CD4-positive, alpha-beta T cell treated with Interleukin-10 for 1 hour (primary cell): ENCODE data around the gene HTT.
A peak's percentile ranks its signal among the peaks of the same experiment; 100 is the strongest.

Source experiments
- DNase-seq: peaks from one replicate; pipeline ENCODE4 v3.0.0-alpha.2; 2020

Gene HTT

DNA sequence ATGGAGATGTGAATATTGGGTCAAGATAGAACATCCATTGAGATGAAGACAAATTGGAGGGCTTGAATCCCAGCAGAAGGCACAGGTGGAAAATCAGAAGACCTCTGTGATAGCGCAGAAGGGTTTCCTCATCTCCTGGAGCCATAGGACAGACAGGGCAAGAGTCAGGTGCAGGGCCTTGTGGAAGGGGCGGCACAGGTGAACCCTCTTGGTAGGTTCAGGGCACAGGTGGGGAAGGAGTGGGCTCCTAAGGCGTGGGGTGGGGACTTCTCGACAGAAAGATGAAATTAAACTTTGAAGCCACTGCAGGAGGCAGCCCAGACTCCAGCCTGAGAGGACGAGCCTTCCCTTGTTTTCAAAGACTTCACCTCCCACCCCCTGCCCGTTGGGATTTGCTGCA is 209.0 kb downstream of the HTT start:
- DNase-seq: no peak

DNA sequence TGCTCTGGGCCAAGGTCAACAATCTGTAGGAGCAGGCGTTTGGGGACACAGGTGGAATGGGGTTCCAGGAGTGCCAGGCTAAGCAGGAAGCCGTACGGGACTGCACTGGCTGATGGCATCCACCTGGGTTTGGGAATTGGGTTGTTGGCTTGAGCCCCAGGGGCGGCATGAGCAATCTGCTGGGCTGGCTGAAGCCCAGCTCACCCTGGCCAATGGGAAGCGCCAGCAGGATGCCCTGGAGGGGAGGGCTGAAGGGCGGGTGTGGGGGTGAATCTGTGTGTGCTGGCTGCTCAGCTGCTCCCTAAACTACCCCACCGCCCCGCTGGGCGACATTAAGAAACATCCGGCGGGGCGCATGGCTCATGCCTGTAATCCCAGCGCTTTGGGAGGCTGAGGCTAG is 209.4 kb downstream of the HTT start:
- no peak for DNase-seq

DNA sequence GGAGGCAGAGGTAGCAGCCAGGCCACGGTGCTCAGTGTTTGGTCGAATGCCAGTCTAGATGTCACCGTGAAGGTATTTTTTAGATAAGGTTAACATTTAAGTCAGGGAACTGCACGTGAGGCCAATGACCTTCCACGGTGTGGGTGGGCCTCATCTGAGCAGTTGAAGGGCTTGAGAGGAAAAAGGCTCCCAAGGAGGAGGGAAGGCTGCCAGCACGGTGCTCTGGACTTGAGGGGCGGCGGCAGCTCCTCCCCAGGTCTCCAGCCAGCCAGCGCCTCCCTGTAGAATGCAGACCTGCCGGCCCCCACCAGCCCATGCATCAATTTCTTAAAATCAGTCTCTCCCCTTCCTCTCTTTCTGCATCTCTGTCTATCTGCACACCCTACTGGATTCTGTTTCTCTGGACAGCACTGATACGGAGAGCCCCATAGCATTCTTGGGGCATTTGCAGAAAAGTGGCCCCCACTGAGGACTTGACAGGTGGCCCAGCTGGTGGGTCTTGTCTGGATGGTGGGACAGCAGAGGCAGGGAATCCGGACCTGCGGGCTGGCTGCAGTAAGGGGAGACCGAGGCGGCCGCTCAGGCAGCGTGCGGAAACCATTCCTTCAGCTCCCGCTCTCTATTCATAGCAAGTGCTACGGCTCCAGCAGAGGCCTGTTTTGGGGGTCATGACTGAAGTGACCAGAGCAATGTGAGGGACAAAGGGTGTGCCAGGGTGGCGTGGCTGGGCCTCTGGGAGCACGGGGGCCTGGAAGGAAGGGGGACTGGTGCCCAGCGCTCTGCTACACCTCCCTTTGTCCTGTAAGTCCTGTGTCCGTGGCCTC is 210.5 kb downstream of the HTT start:
- no peak for DNase-seq

DNA sequence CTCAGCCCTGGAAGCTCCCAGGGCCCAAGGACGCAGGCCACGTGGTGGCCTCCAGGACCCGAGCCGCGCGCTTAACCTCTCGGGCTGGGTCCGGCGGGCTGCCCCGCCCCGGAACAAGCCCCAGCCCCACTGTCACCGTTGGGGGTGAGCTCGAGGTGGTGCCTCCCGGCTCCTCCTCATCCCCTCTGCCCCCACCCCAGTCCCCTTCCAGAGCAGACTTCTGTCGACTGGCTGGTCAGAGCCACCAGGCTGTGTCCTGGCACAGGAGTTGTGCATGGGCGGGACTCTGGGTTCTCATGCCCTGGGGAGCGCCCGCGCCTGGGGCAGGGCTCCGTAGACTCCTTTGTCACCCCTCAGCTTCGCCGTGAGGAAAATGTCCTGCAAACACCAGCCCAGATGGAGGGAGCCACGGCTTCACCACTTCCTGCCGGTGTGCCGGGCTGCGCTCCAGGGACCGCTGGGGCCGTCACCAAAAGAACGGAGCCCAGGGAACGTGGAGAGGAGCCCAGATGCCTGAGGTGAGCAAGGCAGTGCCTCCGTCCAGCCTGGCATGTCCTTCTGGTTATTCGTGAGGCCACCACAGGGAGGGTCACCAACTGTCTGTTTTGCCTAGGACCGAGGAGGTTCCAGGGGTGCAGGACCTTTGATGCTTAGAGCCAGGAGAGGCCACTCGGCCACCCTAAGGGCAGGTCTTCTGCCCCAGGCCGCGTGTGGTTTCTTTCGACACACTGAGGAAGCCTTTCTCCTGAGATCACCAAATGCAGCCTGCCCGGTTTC is 211.3 kb downstream of the HTT start:
- no peak for DNase-seq

DNA sequence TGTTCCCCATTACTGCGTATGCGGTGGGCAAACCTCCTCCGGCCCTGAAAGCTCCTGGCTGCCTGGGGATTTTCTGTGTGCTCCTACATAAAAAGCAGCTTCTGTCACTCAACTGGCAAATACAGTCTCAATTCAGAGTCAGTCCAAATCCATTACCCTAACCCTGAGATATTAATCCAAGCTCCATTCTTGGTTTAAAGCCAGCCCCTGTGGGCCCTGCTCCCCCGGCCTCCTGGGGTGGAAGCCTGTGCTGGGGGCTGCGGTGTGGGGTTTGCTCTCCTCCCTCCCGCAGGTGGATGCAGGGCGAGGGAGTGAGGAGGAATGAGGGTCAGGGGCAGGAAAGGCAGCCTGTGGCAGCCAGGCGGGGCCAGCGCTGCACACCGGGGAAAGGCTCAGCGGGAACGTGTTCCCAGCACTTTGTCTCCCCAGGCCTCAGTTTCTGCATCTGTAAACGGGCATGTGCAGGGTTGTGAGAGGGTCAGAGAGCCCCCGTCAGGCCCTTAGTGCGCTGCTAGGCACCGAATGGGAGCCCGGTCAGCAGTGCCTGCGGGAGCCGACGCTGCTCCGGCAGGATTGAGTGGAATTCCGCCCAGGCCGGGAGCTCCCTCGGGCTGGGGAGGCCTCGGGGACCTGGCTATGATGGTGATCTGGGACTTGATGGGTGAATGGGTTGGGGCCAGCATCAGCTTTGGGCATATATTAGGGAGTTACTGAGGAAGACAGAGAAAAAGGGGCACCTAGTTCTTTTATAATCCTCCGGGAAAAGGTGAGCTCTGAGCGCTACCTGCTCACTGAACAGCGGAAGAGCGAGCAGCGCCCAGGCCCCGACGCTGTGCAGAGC is 212.1 kb downstream of the HTT start:
- DNase-seq: peak; percentile 16

DNA sequence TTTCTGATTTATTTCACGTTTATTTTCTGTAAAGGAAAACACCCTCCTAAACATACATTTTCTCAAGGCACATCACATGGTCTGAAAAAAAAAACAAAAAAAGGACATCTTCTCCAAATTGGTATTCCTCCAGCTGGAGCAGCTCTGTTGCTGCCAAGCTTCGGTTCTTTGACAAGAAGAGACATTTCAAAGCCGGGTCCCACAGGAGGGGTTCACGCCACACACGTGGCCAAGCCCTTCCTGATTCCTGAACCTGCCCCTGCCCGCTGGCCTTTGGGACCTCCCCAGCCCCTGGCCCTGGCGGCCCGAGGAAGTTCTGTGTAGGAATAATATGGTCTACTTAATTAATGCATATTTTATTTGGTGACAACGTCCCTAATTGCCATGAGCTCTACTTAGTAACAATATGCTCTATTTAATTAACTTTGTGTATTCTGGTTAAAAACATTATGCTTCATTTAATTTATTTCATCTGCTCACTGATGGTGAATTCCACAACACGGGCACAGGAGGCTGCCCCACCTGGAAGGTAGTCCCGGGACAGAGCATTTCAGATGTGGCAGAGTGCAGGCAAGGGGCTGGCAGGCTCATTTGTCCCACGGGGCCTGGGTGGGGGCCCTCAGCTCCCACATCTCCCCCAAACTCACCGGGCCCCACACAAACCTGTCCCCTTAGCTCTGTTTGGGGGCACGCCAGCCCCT is 212.9 kb downstream of the HTT start:
- no peak for DNase-seq

DNA sequence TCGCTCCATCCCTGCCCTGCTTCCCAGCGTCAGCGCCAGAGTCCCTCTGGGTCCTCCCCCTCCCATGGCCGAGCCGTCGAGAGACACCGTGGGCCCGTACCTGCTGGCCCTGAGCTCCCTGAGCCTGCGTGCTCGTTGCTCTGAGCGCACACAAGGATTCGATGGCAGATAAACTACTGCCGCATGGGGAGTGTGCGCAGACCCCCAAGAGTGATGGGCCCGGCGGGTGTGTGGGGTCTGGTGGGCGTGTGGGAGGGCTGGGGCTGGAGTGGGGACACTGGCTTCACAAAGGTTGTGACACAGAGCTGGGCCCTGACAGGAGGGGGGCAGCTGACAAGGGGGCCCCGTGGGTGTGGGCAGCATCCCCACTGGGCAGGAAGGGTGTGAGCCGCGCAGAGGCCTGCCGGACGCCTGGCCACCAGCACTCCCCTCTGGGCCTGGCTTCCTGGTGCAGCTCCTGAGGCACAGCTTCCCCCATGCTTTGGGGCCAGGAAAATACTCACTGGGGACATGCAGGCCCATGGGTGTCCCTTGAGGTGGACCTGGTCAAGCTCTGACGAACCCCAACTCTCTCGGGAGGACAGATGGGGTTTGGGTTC is 213.6 kb downstream of the HTT start:
- no peak for DNase-seq

DNA sequence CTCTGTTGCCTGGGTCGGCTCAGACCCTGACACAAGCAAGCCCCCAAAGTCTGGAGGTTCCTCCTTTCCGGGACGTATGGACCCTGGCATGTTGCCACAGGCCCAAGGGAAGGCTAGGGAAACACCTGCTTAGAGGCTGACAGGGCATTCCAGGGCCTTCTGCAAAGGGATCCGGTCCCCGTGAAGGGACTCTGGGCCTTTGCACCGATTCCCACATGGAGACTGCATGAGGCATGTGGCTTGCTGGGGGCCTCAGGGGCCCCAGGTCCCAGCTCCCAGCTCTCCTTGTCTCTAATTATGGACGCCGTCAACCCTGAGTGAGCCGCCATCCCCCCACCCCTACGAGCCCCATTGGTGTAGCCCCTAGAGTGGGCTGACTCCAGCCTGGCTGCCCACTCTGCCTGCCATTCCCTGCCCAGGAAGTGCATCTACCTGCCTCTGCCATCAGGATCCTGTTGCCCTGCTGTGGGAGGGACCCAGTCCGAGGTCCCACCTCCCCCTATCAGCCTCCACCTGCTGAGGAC is 214.2 kb downstream of the HTT start:
- no peak for DNase-seq

DNA sequence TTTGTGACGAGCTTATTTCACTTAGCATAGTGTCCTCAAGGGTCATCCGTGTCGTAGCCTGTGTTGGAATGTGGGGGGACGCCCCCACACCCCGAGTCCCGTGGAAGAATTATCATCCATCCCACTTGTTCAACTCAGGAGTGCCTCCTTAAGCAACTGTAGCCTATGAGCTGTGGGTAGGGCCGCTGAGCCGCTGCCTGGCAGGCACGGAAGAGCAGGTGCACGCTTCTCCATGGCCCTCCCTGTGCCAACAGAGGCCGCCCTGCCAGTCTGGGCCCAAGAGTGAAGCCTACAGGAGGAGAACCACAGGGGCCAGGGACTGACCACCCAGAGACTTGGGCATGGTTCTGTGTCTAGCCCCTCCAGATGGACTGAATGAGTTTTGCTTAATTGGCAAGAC is 216.0 kb downstream of the HTT start:
- DNase-seq: no peak

DNA sequence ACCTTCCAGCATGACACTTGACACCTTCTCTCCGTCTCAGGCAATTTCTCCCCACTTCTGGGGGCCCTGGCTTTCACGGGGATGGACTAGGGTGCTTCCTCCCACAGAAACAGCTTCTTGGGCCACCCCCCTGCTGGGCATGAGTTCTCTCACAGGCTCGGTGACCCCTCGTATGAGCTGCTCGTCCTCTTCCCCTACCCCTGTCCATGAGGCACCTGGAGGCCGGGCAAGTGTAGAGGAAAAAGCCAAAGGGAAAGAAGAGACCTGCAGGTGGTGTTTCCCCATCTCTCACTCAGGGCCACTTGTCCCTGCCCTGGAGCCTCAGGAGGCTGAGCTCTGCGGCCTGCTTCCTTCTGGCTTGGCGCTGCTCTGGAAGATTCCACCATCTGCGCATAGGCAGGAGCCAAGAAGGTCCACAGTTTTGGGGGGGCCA is 216.4 kb downstream of the HTT start:
- no peak for DNase-seq

DNA sequence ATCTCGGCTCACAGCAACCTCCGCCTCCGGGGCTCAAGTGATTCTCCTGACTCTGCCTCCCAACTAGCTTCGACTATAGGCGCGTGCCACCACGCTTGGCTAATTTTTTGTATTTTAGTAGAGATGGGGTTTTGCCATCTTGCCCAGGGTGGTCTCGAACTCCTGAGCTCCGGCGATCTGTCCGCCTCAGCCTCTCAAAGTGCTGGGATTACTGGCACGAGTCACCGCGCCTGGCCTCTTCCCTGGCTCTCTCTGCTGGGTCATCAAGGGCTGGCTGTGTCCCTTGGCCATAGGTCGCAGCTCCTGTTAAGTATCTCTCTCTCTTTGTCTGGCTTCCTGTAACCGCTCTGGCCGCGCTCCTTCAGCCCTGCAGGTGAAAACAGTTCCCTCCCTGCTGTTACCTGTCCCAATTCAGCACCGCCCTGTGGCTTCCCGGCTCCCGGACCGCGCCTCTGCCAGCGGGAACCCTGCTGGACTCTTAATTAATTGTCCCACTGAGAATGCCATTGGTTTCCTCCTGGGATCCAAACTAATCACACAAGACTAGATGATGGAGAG is 217.0 kb downstream of the HTT start:
- no peak for DNase-seq

DNA sequence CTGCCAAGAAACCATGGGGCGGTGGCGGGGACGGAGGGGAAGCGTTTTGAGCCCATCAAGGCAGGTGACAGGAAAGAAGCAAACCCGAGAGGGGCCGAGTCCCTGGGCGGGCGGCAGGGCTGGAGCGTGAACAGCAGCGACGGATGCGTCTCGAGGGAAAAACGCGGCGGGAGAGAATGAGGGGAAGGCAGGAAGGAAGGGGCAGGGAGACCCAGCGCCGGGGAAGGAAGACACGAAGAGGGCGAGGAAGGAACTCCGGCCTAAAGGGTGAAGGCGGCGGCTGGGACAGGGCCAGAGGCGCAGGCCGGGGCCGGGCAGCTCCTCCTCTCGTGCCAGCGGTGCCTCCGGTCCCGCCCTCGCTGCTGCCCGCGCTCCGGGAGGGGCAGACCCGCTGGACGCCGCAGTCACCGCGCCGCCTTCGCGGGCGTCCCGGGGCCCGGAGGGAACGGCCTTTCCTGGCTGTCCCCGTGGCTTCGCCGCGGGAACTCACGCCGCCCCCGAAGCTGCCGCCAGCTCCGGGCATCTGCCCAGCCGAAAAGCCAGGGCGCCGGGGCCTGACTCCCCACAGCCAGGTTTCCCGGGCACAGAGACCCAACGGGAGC is 217.6 kb downstream of the HTT start:
- DNase-seq: peak; percentile 21

DNA sequence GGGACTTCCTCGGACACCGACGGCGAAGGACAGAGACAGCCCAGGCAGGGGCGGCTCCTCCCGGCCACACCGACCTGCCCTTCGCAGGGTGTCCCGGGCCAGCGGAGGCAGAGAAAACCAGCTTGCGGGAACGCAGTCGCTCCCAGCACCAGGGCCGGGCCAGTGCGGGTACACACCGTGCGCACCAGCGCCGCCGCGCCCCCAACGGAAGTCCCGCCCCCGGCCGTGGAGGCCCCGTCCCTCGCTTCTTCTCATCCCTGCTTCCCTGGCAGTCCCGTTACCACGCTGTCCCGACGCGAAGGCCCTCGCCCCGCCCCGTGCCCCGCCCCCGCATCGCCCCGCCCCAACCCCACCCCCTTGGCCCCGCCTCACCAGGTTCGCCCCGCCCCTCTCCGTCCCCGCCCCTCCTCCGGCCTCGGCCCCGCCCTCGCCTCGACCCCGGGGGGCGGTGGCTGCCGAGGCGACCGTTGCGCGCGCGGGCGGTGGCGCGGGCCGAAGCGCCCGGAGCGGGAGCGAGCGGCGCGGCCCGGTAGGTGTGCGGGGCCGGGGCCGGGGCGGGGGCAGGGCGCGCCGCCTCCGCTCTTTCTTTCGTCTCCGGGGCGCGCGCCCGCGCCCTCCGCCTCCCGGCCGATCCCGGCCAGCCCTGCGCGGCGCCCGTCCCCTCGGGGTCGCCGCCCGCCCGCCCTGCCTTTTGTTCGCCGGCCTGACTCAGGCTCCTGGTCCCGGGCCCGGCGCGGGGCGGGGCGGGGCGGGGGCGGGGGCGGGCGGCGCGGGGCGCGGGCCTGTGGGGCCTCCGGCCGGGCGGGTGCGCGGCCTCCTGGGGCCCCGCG is 218.3 kb downstream of the HTT start, which contains the start of gene RGS12:
RGS12 (plus strand) TSS at position 451 of the 830 bp plus-strand sequence. CDS start 23,150 bp downstream, outside the sequence.
- peak; percentile 90 for DNase-seq
